Activated CD8-positive, alpha-beta memory T cell treated with anti-CD3 and anti-CD28 coated beads, Interleukin-2, amount 50 U/mL, for 48 hours (primary cell): ENCODE measurements around the gene SCN1B.
"Not testable (repeated sequence)": the region's sequence is repeated elsewhere in the genome, so short reads cannot be mapped to it uniquely, and the experiment has no call there.

Source experiments
- DNase-seq: peaks from one replicate; pipeline ENCODE4 v3.0.0-alpha.2; 2020

SCN1B gene

GRCh38 chr19:35030257-35031071 lies at the start of gene SCN1B:
TSS of gene SCN1B (plus strand) at chr19:35030470. CDS start at chr19:35030821, 351 bp downstream.
- peak; percentile 87 for DNase-seq

GRCh38 chr19:34982275-34982674 lies 48.0 kb upstream of the SCN1B start:
- no peak for DNase-seq

GRCh38 chr19:34983786-34984185 lies 46.5 kb upstream of the SCN1B start:
- no peak for DNase-seq

- DNase-seq: no peak
Measured at GRCh38 chr19:34984287-34984686, 46.0 kb upstream of the SCN1B start.

GRCh38 chr19:34985249-34986022 lies 44.8 kb upstream of the SCN1B start:
- peak; percentile 61 for DNase-seq

- no peak for DNase-seq
Measured at GRCh38 chr19:34988119-34988518, 42.2 kb upstream of the SCN1B start.

- DNase-seq: no peak
Measured at GRCh38 chr19:34989298-34989697, 41.0 kb upstream of the SCN1B start.

- DNase-seq: peak; percentile 78
Measured at GRCh38 chr19:34990578-34991192, 39.6 kb upstream of the SCN1B start.

- no peak for DNase-seq
Measured at GRCh38 chr19:34991542-34992333, 38.5 kb upstream of the SCN1B start.

GRCh38 chr19:34992582-34992981 lies 37.7 kb upstream of the SCN1B start:
- DNase-seq: not testable (repeated sequence)

- DNase-seq: no peak
Measured at GRCh38 chr19:34994286-34994642, 36.0 kb upstream of the SCN1B start.

GRCh38 chr19:34994643-34995541 lies 35.4 kb upstream of the SCN1B start:
- no peak for DNase-seq

GRCh38 chr19:34995551-34995950 lies 34.7 kb upstream of the SCN1B start:
- DNase-seq: no peak

GRCh38 chr19:34997071-34997617 lies 33.1 kb upstream of the SCN1B start:
- no peak for DNase-seq

GRCh38 chr19:34998224-34998623 lies 32.0 kb upstream of the SCN1B start:
- DNase-seq: not testable (repeated sequence)

- DNase-seq: no peak
Measured at GRCh38 chr19:34998777-34999497, 31.3 kb upstream of the SCN1B start.

- peak; percentile 90 for DNase-seq
Measured at GRCh38 chr19:34999498-35000337, 30.6 kb upstream of the SCN1B start, which contains the start of gene GRAMD1A. TSS of gene GRAMD1A (plus strand) at chr19:35000323. CDS start at chr19:35000479, 156 bp downstream.

GRCh38 chr19:35000338-35000646 lies 30.0 kb upstream of the SCN1B start:
- no peak for DNase-seq

GRCh38 chr19:35000647-35001501 lies 29.4 kb upstream of the SCN1B start:
- DNase-seq: peak; percentile 79
